GM06990 (cell line): ENCODE data around the gene DBP.
A peak's percentile ranks its signal among the peaks of the same experiment; 100 is the strongest.

Experiments used
- DNase-seq: peaks from one replicate; pipeline ENCODE4 v3.0.0-alpha.2; 2011; ENCODE audit not compliant: insufficient read length; ENCODE audit errors: extremely low read depth
- H3K27me3 ChIP-seq: replicated peaks from 2 replicates; pipeline ENCODE4 v1.6.0; 2011; ENCODE audit warnings: low read length; ENCODE audit not compliant: control insufficient read depth, insufficient read depth
- H3K36me3 ChIP-seq: 2 replicates; pipeline ENCODE4 v1.5.1; 2011; ENCODE audit warnings: low read length; ENCODE audit not compliant: control insufficient read depth, insufficient read depth
- H3K4me3 ChIP-seq: replicated peaks from 2 replicates; pipeline ENCODE4 v1.5.1; 2011; ENCODE audit warnings: low read depth, mild to moderate bottlenecking, control low read depth, low read length
- TF ChIP-seq, protein P1 (sequence below): IDR thresholded peaks from 2 replicates; pipeline ENCODE4 v1.5.1; 2011; ENCODE audit warnings: low read length, control low read depth, mild to moderate bottlenecking, inconsistent platforms; ENCODE audit not compliant: insufficient read depth, poor library complexity, severe bottlenecking

The DBP gene

DNA sequence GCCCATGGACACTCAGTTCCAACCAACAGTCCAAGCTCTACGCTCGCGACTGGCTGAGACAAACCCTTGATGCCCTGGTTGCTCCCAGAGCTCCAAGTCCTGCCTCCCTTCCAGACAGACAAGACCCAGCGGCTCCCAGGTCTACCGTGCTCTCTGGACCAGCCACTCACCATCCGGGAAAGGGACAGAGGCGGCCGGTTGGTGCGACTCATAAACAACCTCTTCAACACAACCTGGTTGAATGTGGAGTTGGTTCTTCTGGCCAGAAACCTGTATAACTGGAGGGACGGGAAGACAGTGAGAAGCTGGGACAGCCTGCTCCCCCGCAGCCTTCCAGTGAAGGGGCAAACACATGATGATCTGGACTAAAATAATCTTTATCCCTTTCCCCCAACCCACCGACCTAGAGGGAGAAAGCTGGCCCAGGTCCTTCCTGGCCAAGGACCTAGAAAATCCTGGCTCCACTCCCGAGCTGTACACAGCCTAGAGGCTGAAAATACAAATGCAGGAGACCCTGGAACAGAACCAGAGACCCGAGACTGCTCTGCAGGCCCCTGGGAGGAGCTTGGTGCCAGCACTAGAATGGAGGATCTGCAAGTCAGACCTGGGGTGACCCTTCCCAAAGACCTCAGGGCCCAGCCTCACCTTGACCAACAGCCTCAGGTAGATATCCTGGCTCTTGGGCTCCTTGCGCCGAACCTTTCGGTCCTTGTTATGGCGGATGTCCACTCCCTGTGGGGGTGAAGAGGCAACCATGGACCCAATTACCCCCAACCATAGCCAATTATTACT lies 19.8 kb downstream of the DBP start:
- TF ChIP-seq, protein P1, sequence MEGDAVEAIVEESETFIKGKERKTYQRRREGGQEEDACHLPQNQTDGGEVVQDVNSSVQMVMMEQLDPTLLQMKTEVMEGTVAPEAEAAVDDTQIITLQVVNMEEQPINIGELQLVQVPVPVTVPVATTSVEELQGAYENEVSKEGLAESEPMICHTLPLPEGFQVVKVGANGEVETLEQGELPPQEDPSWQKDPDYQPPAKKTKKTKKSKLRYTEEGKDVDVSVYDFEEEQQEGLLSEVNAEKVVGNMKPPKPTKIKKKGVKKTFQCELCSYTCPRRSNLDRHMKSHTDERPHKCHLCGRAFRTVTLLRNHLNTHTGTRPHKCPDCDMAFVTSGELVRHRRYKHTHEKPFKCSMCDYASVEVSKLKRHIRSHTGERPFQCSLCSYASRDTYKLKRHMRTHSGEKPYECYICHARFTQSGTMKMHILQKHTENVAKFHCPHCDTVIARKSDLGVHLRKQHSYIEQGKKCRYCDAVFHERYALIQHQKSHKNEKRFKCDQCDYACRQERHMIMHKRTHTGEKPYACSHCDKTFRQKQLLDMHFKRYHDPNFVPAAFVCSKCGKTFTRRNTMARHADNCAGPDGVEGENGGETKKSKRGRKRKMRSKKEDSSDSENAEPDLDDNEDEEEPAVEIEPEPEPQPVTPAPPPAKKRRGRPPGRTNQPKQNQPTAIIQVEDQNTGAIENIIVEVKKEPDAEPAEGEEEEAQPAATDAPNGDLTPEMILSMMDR: no peak
- Histone ChIP-seq H3K4me3 (peak overlapping the region; percentile 77), H3K36me3 (peaks cover 35% of the 10 kb centered on the region), H3K27me3 (no peaks in the 10 kb centered on the region)
- DNase-seq: no peak

GRCh38 chr19:48616491-48617056 lies 20.6 kb downstream of the DBP start:
- no peaks in the 10 kb centered on the region for H3K27me3 ChIP-seq
- H3K36me3 ChIP-seq: peaks cover 35% of the 10 kb centered on the region
- H3K4me3 ChIP-seq: peak overlapping the region; percentile 77
- no peak for DNase-seq
- TF ChIP-seq, protein P1: no peak

- DNase-seq: no peak
- H3K4me3 ChIP-seq: no peak overlapping the region
- no peaks in the 10 kb centered on the region for H3K27me3 ChIP-seq
- peaks cover 35% of the 10 kb centered on the region for H3K36me3 ChIP-seq
- TF ChIP-seq, protein P1: no peak
These were observed 21.1 kb downstream of the DBP start for GRCh38 chr19:48616041-48616436.

DNA sequence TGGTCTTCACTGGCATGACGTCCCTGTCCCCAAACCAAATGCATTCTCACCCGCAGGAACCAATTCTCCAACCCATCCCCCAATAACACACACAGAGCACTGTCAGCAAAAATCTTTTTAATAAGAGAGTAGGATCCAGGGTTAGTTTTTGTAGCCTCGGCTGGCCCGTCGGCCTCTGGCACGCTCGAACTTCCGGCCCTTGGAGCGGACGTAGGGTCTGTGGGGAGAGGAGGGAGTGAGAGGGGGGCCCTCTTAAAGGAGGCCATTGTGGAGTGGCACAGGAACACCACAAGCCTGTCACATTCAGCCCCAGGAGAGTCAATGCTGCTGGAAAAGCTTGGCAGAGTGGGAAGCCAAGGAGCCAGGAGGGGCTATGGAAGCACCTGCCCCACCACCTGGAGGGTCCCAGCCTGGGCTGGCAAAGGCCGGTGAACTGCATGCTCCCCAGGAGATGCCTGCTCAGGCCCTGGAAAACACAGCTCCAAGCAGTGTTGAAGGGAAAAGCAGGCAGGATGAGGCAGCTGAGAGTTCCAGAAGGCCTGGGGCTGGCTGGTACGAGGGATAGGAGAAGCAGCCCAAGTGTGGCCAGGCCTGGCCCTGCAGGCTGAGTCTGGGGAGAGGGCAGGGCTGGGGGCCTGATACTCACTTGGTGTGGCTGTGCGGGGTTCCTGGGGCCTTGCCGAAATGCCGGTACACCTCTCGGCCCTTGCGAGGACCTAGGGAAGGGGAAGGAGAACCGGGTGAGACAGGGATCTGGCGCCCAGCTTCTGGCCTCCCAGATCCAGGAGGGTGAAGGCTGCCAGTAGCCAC lies 21.7 kb downstream of the DBP start:
- TF ChIP-seq, protein P1: no peak
- H3K36me3 ChIP-seq: peaks cover 35% of the 10 kb centered on the region
- no peaks in the 10 kb centered on the region for H3K27me3 ChIP-seq
- H3K4me3 ChIP-seq: no peak overlapping the region
- DNase-seq: no peak

GRCh38 chr19:48614436-48615230 lies 22.5 kb downstream of the DBP start, which contains the start of gene FAM83E:
Gene FAM83E (minus strand): TSS chr19:48615076. CDS start chr19:48613372, 1,704 bp downstream.
- H3K27me3 ChIP-seq: no peaks in the 10 kb centered on the region
- no peak for DNase-seq
- TF ChIP-seq, protein P1: no peak
- peaks cover 35% of the 10 kb centered on the region for H3K36me3 ChIP-seq
- H3K4me3 ChIP-seq: no peak within 1 kb of the TSS
